ENCODE measurements around the gene PKNOX1. TPM values are rescaled to one million over a fixed set of nuclear protein-coding genes. Genes with fewer than 3 reads are reported as not detected.

Gene PKNOX1
- total RNA-seq, 1 donor from 2014 or later: 9.8 TPM

DNA sequence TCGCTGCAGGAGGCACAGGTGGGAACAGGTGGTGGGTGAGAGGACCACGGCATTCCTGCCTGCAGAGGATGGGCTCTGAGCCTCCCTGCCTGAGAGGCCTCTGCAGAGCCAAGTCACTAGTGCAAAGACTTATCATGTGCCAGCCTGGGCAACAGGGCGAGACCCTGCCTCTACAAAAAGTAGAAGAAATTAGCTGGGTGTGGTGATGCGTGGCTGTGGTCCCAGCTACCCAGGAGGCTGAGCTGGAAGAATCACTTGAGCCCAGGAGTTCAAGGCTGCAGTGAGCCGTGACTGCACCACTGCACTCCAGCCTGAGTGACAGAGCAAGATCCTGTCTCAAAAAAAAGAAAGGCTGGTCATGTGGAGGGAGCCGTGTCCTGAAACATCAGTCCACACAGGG is 46.4 kb downstream of the PKNOX1 start:
- Histone ChIP-seq H3K36me3 (peaks cover 0 to 43% of the 10 kb centered on the region in 2 donors), H3K4me1 (no peaks in the 10 kb centered on the region), H3K4me3 (no peak overlapping the region), H3K27ac (no peak overlapping the region), H3K27me3 (no peaks in the 10 kb centered on the region), H3K9me3 (no peaks in the 10 kb centered on the region)
- no peak for DNase-seq (ENCODE audit: extremely low spot score in 2 of 2)
- TF ChIP-seq POLR2A (IDR thresholded peaks at IDR 0.05) (no peak), POLR2AphosphoS5 (IDR thresholded peaks at IDR 0.05; ENCODE audit: insufficient read depth in 1 of 2, low read depth in 1 of 2) (no peak)
- TF ChIP-seq, protein P1, sequence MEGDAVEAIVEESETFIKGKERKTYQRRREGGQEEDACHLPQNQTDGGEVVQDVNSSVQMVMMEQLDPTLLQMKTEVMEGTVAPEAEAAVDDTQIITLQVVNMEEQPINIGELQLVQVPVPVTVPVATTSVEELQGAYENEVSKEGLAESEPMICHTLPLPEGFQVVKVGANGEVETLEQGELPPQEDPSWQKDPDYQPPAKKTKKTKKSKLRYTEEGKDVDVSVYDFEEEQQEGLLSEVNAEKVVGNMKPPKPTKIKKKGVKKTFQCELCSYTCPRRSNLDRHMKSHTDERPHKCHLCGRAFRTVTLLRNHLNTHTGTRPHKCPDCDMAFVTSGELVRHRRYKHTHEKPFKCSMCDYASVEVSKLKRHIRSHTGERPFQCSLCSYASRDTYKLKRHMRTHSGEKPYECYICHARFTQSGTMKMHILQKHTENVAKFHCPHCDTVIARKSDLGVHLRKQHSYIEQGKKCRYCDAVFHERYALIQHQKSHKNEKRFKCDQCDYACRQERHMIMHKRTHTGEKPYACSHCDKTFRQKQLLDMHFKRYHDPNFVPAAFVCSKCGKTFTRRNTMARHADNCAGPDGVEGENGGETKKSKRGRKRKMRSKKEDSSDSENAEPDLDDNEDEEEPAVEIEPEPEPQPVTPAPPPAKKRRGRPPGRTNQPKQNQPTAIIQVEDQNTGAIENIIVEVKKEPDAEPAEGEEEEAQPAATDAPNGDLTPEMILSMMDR (IDR thresholded peaks at IDR 0.05): no peak
- intact Hi-C loops (cut with DNase I): no loop called here

DNA sequence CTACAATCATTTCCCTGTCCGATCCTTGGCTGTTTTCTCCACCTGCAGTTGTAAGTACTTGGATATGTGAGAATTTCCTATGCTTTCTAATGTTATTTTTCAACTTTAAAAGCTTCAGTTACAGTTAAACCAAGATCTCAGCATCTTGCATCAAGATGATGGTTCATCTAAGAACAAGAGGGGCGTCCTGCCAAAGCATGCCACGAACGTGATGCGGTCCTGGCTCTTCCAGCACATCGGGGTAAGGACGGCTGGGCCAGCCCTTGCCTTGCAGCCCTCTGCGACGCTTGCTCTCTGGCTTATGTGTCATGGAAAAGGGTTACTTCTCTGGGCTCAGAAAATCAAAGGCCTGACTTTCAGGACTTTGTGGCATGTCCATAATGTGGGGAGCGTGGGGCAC is 46.8 kb downstream of the PKNOX1 start:
- Histone ChIP-seq H3K27ac (no peak overlapping the region), H3K4me1 (no peaks in the 10 kb centered on the region), H3K9me3 (no peaks in the 10 kb centered on the region), H3K4me3 (no peak overlapping the region), H3K36me3 (peaks cover 0 to 45% of the 10 kb centered on the region in 2 donors), H3K27me3 (no peaks in the 10 kb centered on the region)
- DNase-seq (ENCODE audit: extremely low spot score in 2 of 2): no peak
- intact Hi-C loops (cut with DNase I): no loop called here
- TF ChIP-seq, protein P1 (IDR thresholded peaks at IDR 0.05): no peak
- no peak for TF ChIP-seq POLR2A (IDR thresholded peaks at IDR 0.05)
- TF ChIP-seq POLR2AphosphoS5 (IDR thresholded peaks at IDR 0.05; ENCODE audit: insufficient read depth in 1 of 2, low read depth in 1 of 2): no peak

DNA sequence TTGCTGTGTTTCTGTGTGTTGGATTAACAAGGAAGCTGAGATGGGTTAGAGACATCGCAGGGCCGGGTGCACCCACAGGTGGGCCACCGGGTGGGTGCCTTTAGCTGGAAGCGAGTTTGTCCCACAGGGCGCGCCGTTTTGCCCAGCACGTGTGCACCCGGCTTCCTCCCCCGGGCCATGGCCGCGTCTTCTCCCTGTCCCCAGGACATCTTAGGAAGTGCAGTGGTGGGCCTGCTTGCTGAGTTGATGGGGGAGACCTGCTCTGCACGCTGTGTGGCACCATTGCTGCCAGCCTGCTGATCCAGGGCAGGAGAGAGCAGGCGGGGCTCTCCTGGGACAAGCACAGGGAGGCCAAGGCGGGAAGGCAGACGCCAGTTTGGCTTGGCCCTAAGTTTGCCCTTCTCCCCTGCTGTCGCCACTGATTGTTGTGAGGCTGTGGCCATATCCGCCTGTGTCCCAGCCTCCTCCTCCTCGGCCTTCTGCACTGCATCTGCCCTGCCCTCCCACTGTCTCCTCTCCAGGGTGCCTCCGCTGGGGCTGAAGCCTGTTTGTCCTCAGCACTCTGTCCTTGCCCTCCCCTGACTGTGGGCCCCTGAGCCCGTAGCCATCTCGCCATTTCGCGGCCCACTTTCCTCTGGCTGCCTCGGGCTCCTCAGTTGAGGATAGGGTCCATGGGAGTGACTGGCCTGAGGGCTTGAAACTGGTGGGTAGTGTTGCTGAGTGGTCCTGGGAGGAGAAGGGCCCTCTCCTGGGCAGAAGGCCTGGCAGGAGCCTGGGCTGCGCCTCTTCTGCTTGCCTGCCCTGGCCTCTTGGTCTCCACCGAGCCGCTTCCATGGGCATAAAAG is 47.6 kb downstream of the PKNOX1 start:
- no peaks in the 10 kb centered on the region for H3K27me3 ChIP-seq
- no peaks in the 10 kb centered on the region for H3K9me3 ChIP-seq
- no peak overlapping the region for H3K27ac ChIP-seq
- TF ChIP-seq POLR2A (IDR thresholded peaks at IDR 0.05): no peak
- no peak for TF ChIP-seq POLR2AphosphoS5 (IDR thresholded peaks at IDR 0.05; ENCODE audit: insufficient read depth in 1 of 2, low read depth in 1 of 2)
- TF ChIP-seq, protein P1 (IDR thresholded peaks at IDR 0.05): no peak
- peaks cover 0 to 45% of the 10 kb centered on the region in 2 donors for H3K36me3 ChIP-seq
- no peaks in the 10 kb centered on the region for H3K4me1 ChIP-seq
- H3K4me3 ChIP-seq: no peak overlapping the region
- intact Hi-C loops (cut with DNase I): no loop called here
- no peak for DNase-seq (ENCODE audit: extremely low spot score in 2 of 2)

DNA sequence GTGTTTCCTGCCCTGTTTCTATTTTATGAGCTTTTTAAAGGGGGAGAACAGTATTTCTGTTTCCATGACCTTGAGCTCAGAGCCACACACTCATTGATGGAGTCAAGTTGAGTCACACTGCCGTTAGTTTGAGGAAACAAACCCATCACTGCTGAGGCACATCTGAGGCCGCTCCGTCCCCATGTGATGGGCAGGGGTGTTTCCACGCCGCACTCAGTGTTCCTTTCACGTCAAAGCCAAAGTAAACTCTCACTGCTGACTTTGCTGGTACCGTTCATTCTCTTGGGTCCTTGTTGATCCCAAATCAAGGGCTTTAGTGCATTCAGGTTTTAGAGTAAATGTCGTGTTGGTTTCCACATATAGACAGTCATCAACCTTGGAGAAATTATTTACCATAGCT is 48.8 kb downstream of the PKNOX1 start:
- Histone ChIP-seq H3K4me3 (no peak overlapping the region), H3K27me3 (no peaks in the 10 kb centered on the region), H3K36me3 (peaks cover 0 to 45% of the 10 kb centered on the region in 2 donors), H3K27ac (no peak overlapping the region), H3K9me3 (no peaks in the 10 kb centered on the region), H3K4me1 (no peaks in the 10 kb centered on the region)
- DNase-seq (ENCODE audit: extremely low spot score in 2 of 2): no peak
- TF ChIP-seq POLR2A (IDR thresholded peaks at IDR 0.05): no peak
- intact Hi-C loops (cut with DNase I): no loop called here

DNA sequence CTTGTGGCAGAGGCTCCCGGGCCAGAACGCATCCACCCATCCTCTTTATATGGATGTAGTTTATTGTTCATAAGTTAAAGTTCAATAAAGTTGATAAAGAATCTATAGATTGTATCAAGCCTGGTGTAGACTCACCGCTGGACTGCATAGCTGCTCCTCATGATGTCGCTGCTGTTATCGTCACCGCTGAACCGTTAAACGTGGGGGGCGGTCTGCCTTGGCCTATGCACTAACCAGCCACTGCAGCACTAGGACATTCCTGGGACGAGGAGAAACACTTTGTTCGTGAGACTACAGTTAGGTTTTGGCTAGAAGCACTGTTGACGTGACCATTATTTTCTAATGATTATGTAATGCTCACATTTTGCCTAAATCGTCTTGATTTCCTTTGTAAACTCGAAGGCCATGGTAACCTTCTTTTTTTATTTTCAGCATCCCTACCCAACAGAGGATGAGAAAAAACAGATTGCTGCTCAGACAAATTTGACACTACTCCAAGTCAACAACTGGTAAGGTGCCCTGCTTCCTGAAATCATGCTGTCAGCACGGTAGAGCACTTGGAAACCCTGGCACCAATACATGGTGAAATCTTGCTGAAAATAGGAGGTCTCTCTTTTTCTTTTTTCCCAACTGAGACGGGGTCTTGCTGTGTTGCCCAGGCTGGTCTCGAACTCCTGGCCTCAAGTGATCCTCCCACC is 50.2 kb downstream of the PKNOX1 start:
- peaks cover 0 to 59% of the 10 kb centered on the region in 2 donors for H3K36me3 ChIP-seq
- no peak for DNase-seq (ENCODE audit: extremely low spot score in 2 of 2)
- intact Hi-C loops (cut with DNase I): no loop called here
- no peaks in the 10 kb centered on the region for H3K9me3 ChIP-seq
- no peaks in the 10 kb centered on the region for H3K27me3 ChIP-seq
- H3K27ac ChIP-seq: no peak overlapping the region
- no peaks in the 10 kb centered on the region for H3K4me1 ChIP-seq
- no peak overlapping the region for H3K4me3 ChIP-seq
- TF ChIP-seq POLR2AphosphoS5 (IDR thresholded peaks at IDR 0.05; ENCODE audit: insufficient read depth in 1 of 2, low read depth in 1 of 2): no peak
- TF ChIP-seq POLR2A (IDR thresholded peaks at IDR 0.05): no peak
- TF ChIP-seq, protein P1 (IDR thresholded peaks at IDR 0.05): no peak

All from vagina (tissue), 2 donors.